Measurements from ENCODE around the gene DDX1.
"Not testable (repeated sequence)": the region's sequence is repeated elsewhere in the genome, so short reads cannot be mapped to it uniquely, and the experiment has no call there.

DDX1 gene

DNA sequence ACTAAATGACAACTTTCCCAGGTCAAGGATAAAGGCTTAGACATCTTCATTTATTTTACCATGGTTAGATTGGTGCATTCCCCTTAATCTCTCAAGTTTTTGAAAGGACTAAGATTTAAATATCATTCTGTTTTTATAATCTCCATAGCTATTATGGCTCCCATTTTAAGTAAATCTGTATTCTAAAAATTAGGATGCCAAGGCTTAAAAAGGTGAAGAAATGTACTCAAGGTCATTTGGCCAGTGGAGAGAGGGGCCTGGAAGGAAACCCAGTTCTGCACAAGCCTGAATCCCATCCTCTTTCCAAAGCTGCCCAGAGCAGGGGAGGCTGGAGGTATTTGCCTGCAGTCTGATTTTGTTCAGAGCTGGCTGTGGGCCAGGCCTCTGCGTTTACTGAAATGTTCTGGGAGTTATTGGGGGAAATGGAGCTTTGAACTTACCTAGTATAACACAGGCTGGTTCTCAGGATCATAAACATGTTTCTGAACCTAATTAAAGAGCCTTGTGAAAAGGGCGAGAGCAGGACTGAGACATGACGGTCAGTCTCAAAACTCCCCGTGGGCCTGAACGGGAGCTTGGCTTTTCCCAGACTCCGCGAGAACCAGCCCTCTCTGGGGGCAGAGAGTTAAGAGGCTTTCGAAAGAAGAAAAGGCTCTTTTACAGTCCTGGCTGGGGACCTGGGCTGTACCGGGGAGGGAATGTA lies 85.6 kb downstream of the DDX1 start:
- no peak for TF ChIP-seq CTCF (IDR thresholded peaks at IDR 0.05)
- no peak for TF ChIP-seq ZFX (IDR thresholded peaks at IDR 0.05; ENCODE audit: borderline replicate concordance)
- no peak overlapping the region for H3K27ac ChIP-seq

DNA sequence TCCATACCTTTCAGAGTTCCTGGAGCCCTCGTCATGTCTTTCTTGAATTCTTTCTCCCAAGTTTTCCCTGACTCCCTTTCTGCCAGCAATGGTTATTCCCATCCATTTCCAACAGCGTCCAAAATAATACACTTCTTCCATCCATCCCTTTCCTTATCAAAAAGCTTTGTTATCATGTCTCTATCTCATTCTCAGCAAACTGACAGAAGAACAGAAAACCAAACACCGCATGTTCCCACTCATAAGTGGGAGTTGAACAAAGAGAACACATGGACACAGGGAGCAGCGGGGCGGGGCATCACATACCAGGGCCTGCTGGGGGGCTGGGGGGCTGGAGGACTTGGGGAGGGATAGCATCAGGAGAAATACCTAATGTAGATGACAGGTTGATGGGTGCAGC lies 86.7 kb downstream of the DDX1 start:
- TF ChIP-seq CTCF (IDR thresholded peaks at IDR 0.05) (no peak), ZFX (IDR thresholded peaks at IDR 0.05; ENCODE audit: borderline replicate concordance) (no peak)
- H3K27ac ChIP-seq: no peak overlapping the region

DNA sequence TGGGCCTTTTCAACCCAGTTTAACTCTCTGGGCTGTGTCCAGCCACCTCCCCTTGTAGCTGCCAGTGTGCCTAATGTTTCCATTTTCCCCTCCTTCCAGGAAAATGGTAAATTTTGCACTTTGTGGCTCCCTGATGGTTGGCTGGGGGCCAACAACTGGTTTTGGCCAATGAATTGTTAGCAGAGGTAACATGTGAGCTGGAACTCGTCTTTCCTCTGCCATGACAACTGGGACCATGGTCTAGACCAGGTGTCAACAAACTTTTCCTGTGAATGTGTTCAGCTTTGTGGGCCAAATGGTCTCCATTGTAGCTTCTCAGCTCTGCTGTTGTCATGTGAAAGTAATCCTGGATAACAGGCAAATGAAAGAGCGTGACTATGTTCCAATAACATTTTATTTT lies 87.2 kb downstream of the DDX1 start:
- TF ChIP-seq ZFX (IDR thresholded peaks at IDR 0.05; ENCODE audit: borderline replicate concordance) (no peak), CTCF (IDR thresholded peaks at IDR 0.05) (no peak)
- no peak overlapping the region for H3K27ac ChIP-seq

DNA sequence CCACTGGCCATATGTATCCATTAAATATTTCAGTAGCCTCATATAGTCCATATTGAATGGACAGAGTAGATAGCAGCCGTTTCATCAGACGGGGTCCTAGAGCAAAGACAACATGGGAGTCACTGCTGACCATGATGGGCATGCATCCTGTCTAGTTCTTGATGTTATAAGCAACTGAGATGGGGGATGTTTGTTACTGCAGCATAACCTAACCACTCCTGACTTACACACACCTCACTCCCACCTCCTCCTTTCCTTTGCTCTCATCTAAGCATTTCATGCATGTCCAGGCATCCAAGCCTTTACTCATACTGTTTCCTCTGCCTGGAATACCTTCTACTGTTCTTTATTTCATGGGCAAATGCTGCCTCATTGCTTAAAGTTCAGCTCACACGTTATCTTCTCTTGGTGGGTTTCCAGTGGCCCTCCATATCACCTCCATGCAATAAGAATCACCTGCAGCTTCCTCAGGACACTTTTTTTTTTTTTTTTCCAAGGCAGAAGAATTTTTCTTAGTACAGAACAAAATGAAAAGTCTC lies 87.8 kb downstream of the DDX1 start:
- H3K27ac ChIP-seq: no peak overlapping the region
- no peak for TF ChIP-seq ZFX (IDR thresholded peaks at IDR 0.05; ENCODE audit: borderline replicate concordance)

DNA sequence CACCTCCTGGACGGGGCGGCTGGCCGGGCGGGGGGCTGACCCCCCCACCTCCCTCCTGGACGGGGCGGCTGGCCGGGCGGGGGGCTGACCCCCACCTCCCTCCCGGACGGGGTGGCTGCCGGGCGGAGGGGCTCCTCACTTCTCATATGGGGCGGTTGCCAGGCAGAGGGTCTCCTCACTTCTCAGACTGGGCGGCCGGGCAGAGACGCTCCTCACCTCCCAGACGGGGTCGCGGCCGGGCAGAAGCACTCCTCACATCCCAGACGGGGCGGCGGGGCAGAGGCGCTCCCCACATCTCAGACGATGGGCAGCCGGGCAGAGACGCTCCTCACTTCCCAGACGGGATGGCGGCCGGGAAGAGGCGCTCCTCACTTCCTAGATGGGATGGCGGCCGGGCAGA lies 88.5 kb downstream of the DDX1 start:
- not testable (repeated sequence) for H3K27ac ChIP-seq
